Ovary (tissue), 9 donors: ENCODE measurements around the gene PPP2R3B. TPM values are rescaled to one million over a fixed set of nuclear protein-coding genes. Genes with fewer than 3 reads are reported as not detected.

Experiments
- DNase-seq, 5 donors: peaks; one replicate each; pipeline ENCODE4 v3.0.0-alpha.2; 2019 to 2020
- H3K27ac ChIP-seq, 2 donors: fragments of 200-600 bp; one replicate each; pipeline versions ENCODE4 v1.5.1 to v1.8.0; 2019 to 2022
- H3K27me3 ChIP-seq: fragments of 200-600 bp; one replicate; pipeline ENCODE4 v1.8.0; 2022
- H3K36me3 ChIP-seq: fragments of 200-600 bp; sonication (generic); one replicate; pipeline ENCODE4 v1.5.1; 2019
- H3K4me1 ChIP-seq: one replicate; pipeline ENCODE4 v1.8.1; 2013; ENCODE audit warnings: mild to moderate bottlenecking, moderate library complexity; ENCODE audit not compliant: insufficient read depth
- H3K4me3 ChIP-seq: fragments of 200-600 bp; sonication (generic); one replicate; pipeline ENCODE4 v1.5.1; 2017
- H3K9me3 ChIP-seq, 2 donors: fragments of 200-600 bp in 1 of 2; sonication (generic) in 1 of 2; one replicate each; pipeline versions ENCODE4 v1.5.1 to v1.8.1; 2013 to 2019; ENCODE audit warnings: mild to moderate bottlenecking in 1 of 2, moderate library complexity in 1 of 2
- CTCF ChIP-seq, 3 donors: fragments of 450-650 bp in 2 of 3; fragments of 200-600 bp in 1 of 3; IDR thresholded peaks; one replicate each; pipeline versions ENCODE4 v1.5.1 to v1.8.0; 2016 to 2022; ENCODE audit warnings: antibody characterized with exemption in 3 of 3, mild to moderate bottlenecking in 1 of 3
- EP300 ChIP-seq: sonication (generic); formaldehyde crosslinking; IDR thresholded peaks from one replicate; pipeline ENCODE4 v1.6.1; 2017; ENCODE audit warnings: antibody characterized with exemption
- POLR2A ChIP-seq: fragments of 450-650 bp; IDR thresholded peaks from one replicate; pipeline ENCODE4 v1.6.1; 2017; ENCODE audit warnings: antibody characterized with exemption, mild to moderate bottlenecking, moderate library complexity
- WGBS, 3 donors: extraction: QIAGEN DNeasy Blood & Tissue Kit in 1 of 3; methylation state at CpG; one replicate each; pipeline versions ENCODE4 v1.1.5 to v1.1.7; 2013 to 2017; 5-methylcytosine and 5-hydroxymethylcytosine counted together
- intact Hi-C, 4 donors: fragments of 100-400 bp; cut with DNase I; formaldehyde crosslinking; loops; one replicate each; pipeline versions ENCODE4 v1.11.0 to v1.15.1; 2022 to 2023
- polyA plus RNA-seq, 2 donors: library from polyadenylated mRNA; stranded (reverse); fragments of 200-250 nt in 1 of 2; fragments of 350-450 nt in 1 of 2; fragmentation: Illumina TruSeq in 1 of 2; extraction: RNeasy Lipid Tissue Mini Kit (QIAGEN cat#74804) in 1 of 2; gene quantifications; one replicate each; pipeline ENCODE4 v1.2.3, GENCODE V29; 2013 to 2014
- total RNA-seq, 7 donors: library from RNA; depleted of rRNA in 2 of 7; stranded (reverse); fragments of >200 nt in 2 of 7; fragmentation: NEBNext Ultra II Directional in 3 of 7; extraction: Animal tissue kit (Norgen Biotek cat#: 25700) in 3 of 7; gene quantifications; one replicate each; pipeline versions ENCODE4 v1.1.0 to v1.2.4, GENCODE V29; 2016 to 2023
- donor health status: DM: no; HTN: no; CAD: no; lungs with moderate emphysema.
- donor health status: DM: no; HTN: no; CAD: no.
- donor health status: Bipolar disorder and iron deficiency.
- donor health status: DM: yes; HTN: yes; CAD: no.
- donor health status: DM: no; HTN: no; CAD: no.
- donor health status: DM: yes; HTN: yes; CAD: no.

The PPP2R3B gene
- total and polyA plus RNA-seq, 9 donors = 2.3 to 25.0 (median 18.4) TPM

GRCh38 chrX:370244-370962 is 16.3 kb downstream of the PPP2R3B start:
- peaks cover 10% of the 10 kb centered on the region for H3K4me1 ChIP-seq
- no peak for DNase-seq
- H3K36me3 ChIP-seq = no peaks in the 10 kb centered on the region
- intact Hi-C loops = no loop called here
- H3K4me3 ChIP-seq = no peak overlapping the region
- H3K27ac ChIP-seq = no peak overlapping the region
- TF ChIP-seq POLR2A (no peak), EP300 (no peak), CTCF (IDR thresholded peaks at IDR 0.05) (no peak)
- 94 to 95% (median 94%) methylated on average over 43 of the region's 43 CpGs for WGBS, 3 donors
- H3K9me3 ChIP-seq = no peaks in the 10 kb centered on the region
- no peaks in the 10 kb centered on the region for H3K27me3 ChIP-seq

- H3K36me3 ChIP-seq = no peaks in the 10 kb centered on the region
- no peak overlapping the region for H3K4me3 ChIP-seq
- 92 to 95% (median 93%) methylated on average over 34 of the region's 34 CpGs for WGBS, 3 donors
- TF ChIP-seq CTCF (IDR thresholded peaks at IDR 0.05) (no peak), EP300 (no peak), POLR2A (no peak)
- peaks cover 7% of the 10 kb centered on the region for H3K4me1 ChIP-seq
- no peak overlapping the region for H3K27ac ChIP-seq
- intact Hi-C loops = no loop called here
- no peaks in the 10 kb centered on the region for H3K27me3 ChIP-seq
- no peak for DNase-seq
- H3K9me3 ChIP-seq = no peaks in the 10 kb centered on the region
Measured at GRCh38 chrX:369563-370101, 17.1 kb downstream of the PPP2R3B start.

- no peak overlapping the region for H3K4me3 ChIP-seq
- intact Hi-C loops = no loop called here
- WGBS, 3 donors = 42 to 60% (median 47%) methylated on average over 23 to 25 of the region's 25 CpGs
- DNase-seq = no peak
- H3K27me3 ChIP-seq = no peaks in the 10 kb centered on the region
- no peaks in the 10 kb centered on the region for H3K36me3 ChIP-seq
- H3K9me3 ChIP-seq = no peaks in the 10 kb centered on the region
- H3K4me1 ChIP-seq = peaks cover 6% of the 10 kb centered on the region
- TF ChIP-seq EP300 = no peak
- no peak for TF ChIP-seq CTCF (IDR thresholded peaks at IDR 0.05)
- no peak for TF ChIP-seq POLR2A
- no peak overlapping the region for H3K27ac ChIP-seq
Measured at GRCh38 chrX:368811-369562, 17.7 kb downstream of the PPP2R3B start.

GRCh38 chrX:367866-368265 is 18.8 kb downstream of the PPP2R3B start:
- no peak overlapping the region for H3K27ac ChIP-seq
- intact Hi-C loops = no loop called here
- no peaks in the 10 kb centered on the region for H3K9me3 ChIP-seq
- peaks cover 3% of the 10 kb centered on the region for H3K4me1 ChIP-seq
- H3K27me3 ChIP-seq = no peaks in the 10 kb centered on the region
- WGBS, 3 donors = 85 to 90% (median 88%) methylated on average over 10 to 17 of the region's 17 CpGs
- no peak for DNase-seq
- H3K4me3 ChIP-seq = no peak overlapping the region
- TF ChIP-seq EP300 (no peak), CTCF (IDR thresholded peaks at IDR 0.05) (no peak), POLR2A (no peak)
- H3K36me3 ChIP-seq = no peaks in the 10 kb centered on the region
